Keratinocyte (primary cell): ENCODE results near the gene TNPO3. TPM values are rescaled to one million over a fixed set of nuclear protein-coding genes. Genes with fewer than 3 reads are reported as not detected.

Experiments used
- DNase-seq: peaks from one replicate; pipeline ENCODE4 v3.0.0-alpha.2; 2011; ENCODE audit warnings: low read depth, missing footprints, low spot score
- FAIRE-seq: peaks from 2 replicates; lab custom pipeline; 2011; peaks lifted over from hg19 to GRCh38; lab: Jason Lieb, UNC
- H2AFZ ChIP-seq: 2 replicates; pipeline ENCODE4 v1.6.0; 2012; ENCODE audit warnings: low read length, control low read depth, inconsistent platforms; ENCODE audit not compliant: control insufficient read depth
- H3K27ac ChIP-seq: 2 replicates; pipeline ENCODE4 v1.5.1; 2011; ENCODE audit warnings: low read length; ENCODE audit not compliant: control insufficient read depth, insufficient read depth
- H3K27me3 ChIP-seq: 3 replicates; pipeline ENCODE4 v1.6.0; 2011; ENCODE audit warnings: low read length; ENCODE audit not compliant: control insufficient read depth, insufficient read depth; ENCODE audit errors: extremely low read depth
- H3K36me3 ChIP-seq, 2 experiments: 2 replicates in 1 of 2; 3 replicates in 1 of 2; pipeline ENCODE4 v1.5.1; 2011; ENCODE audit warnings: low read length in 2 of 2, mild to moderate bottlenecking in 1 of 2; ENCODE audit not compliant: control insufficient read depth in 2 of 2, insufficient read depth in 2 of 2; ENCODE audit errors: extremely low read depth in 1 of 2
- H3K4me1 ChIP-seq: 3 replicates; pipeline ENCODE4 v1.5.1; 2011; ENCODE audit warnings: low read length; ENCODE audit not compliant: control insufficient read depth, insufficient read depth; ENCODE audit errors: extremely low read depth
- H3K4me2 ChIP-seq: 3 replicates; pipeline ENCODE4 v1.6.0; 2011; ENCODE audit warnings: low read depth, low read length; ENCODE audit not compliant: control insufficient read depth, insufficient read depth; ENCODE audit errors: extremely low read depth
- H3K4me3 ChIP-seq, 3 experiments: fragments of 200-600 bp in 1 of 3; sonication (generic) in 1 of 3; 2 replicates in 2 of 3; 3 replicates in 1 of 3; pipeline ENCODE4 v1.5.1; 2011 to 2016; ENCODE audit warnings: low read length in 3 of 3, mild to moderate bottlenecking in 3 of 3, control low read depth in 2 of 3, inconsistent platforms in 1 of 3, low read depth in 1 of 3, mixed read lengths in 1 of 3, mixed run types in 1 of 3, moderate library complexity in 1 of 3; ENCODE audit not compliant: control insufficient read depth in 2 of 3, insufficient read depth in 2 of 3; ENCODE audit errors: extremely low read depth in 1 of 3
- H3K79me2 ChIP-seq: 2 replicates; pipeline ENCODE4 v1.6.0; 2012; ENCODE audit warnings: low read length; ENCODE audit not compliant: control insufficient read depth, insufficient read depth
- H3K9ac ChIP-seq: 3 replicates; pipeline ENCODE4 v1.6.0; 2011; ENCODE audit warnings: low read length; ENCODE audit not compliant: control insufficient read depth, insufficient read depth; ENCODE audit errors: extremely low read depth
- H3K9me1 ChIP-seq: 3 replicates; pipeline ENCODE4 v1.6.0; 2011; ENCODE audit warnings: low read length; ENCODE audit not compliant: control insufficient read depth, insufficient read depth; ENCODE audit errors: extremely low read depth
- H3K9me3 ChIP-seq: 2 replicates; pipeline ENCODE4 v1.5.1; 2012; ENCODE audit warnings: low read depth, low read length; ENCODE audit not compliant: control insufficient read depth
- H4K20me1 ChIP-seq: 3 replicates; pipeline ENCODE4 v1.6.0; 2011; ENCODE audit warnings: low read length; ENCODE audit not compliant: control insufficient read depth, insufficient read depth; ENCODE audit errors: extremely low read depth
- EZH2 ChIP-seq: IDR thresholded peaks from one replicate; pipeline ENCODE4 v1.6.1; 2012; ENCODE audit warnings: inconsistent platforms, mild to moderate bottlenecking, low read length, moderate library complexity
- dilution Hi-C: fragments of 300-500 bp; cut with MboI; formaldehyde crosslinking; loops from one replicate; pipeline ENCODE4 v1.7.0; 2020; ENCODE audit warnings: low sequenced_read_pairs; ENCODE audit not compliant: extremely low pct_ligation_motif_present
- polyA plus RNA-seq, 5 experiments: library from polyadenylated mRNA; depleted of rRNA in 3 of 5; stranded (reverse) in 3 of 5; stranded (forward) in 1 of 5; unstranded in 1 of 5; fragments of >200 nt; gene quantifications; 1 replicate in 1 of 5; 2 replicates in 3 of 5; 3 replicates in 1 of 5; pipeline versions ENCODE4 v1.2.1 to v1.2.3, GENCODE V29; 2011 to 2012; ENCODE audit warnings: missing spikeins in 2 of 5, low read depth in 1 of 5, low replicate concordance in 1 of 5
- TF ChIP-seq, protein P1 (sequence below), 3 experiments: IDR thresholded peaks in 1 of 3; conservative IDR thresholded peaks in 1 of 3; optimal IDR thresholded peaks in 1 of 3; 2 replicates in 2 of 3; 3 replicates in 1 of 3; pipeline versions ENCODE3 to v1.5.1; 2011; ENCODE audit warnings: low read length in 3 of 3, mild to moderate bottlenecking in 3 of 3, moderate library complexity in 2 of 3, control low read depth in 1 of 3, inconsistent platforms in 1 of 3; ENCODE audit not compliant: insufficient read depth in 2 of 3; ENCODE audit errors: extremely low read depth in 1 of 3

The TNPO3 gene
- polyA plus RNA-seq, 1 donor (not counting 4 experiments of a cell fraction or from before 2014, with no cell fraction given) = 35.1 TPM

DNA sequence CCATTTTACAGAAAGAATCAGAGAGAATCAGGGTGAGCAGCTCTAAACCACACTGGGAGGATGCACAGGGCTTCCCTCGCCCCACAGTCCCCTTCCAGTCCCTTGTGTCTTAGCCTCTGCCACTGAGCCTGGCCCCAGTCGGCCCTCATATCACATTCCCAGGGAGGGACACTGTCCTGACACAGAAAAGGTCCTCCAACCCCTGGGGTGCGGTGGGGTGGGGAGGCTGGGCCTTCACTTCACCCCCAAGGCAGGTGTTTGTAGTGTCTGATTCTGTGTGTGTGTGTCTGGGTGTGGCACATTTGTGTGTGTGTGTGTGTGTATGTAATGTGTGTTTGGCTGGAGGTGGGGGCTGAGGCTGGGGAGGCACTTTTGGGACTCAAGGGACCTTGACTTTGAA is 142.6 kb downstream of the TNPO3 start:
- DNase-seq (no peak), FAIRE-seq (no peak)
- dilution Hi-C loops = no loop called here
- no peaks in the 10 kb centered on the region for H3K4me1 ChIP-seq
- TF ChIP-seq EZH2 = no peak
- TF ChIP-seq, protein P1, sequence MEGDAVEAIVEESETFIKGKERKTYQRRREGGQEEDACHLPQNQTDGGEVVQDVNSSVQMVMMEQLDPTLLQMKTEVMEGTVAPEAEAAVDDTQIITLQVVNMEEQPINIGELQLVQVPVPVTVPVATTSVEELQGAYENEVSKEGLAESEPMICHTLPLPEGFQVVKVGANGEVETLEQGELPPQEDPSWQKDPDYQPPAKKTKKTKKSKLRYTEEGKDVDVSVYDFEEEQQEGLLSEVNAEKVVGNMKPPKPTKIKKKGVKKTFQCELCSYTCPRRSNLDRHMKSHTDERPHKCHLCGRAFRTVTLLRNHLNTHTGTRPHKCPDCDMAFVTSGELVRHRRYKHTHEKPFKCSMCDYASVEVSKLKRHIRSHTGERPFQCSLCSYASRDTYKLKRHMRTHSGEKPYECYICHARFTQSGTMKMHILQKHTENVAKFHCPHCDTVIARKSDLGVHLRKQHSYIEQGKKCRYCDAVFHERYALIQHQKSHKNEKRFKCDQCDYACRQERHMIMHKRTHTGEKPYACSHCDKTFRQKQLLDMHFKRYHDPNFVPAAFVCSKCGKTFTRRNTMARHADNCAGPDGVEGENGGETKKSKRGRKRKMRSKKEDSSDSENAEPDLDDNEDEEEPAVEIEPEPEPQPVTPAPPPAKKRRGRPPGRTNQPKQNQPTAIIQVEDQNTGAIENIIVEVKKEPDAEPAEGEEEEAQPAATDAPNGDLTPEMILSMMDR (optimal IDR thresholded peaks at IDR 0.05 in 1 of 3, IDR thresholded peaks at IDR 0.05 in 1 of 3, conservative IDR thresholded peaks at IDR 0.05 in 1 of 3; ENCODE audit: extremely low read depth in 1 of 3, insufficient read depth in 2 of 3, low read length in 3 of 3) = no peak
- no peaks in the 10 kb centered on the region for H3K79me2 ChIP-seq
- no peak overlapping the region for H3K4me2 ChIP-seq
- H3K9ac ChIP-seq = no peak overlapping the region
- H3K4me3 ChIP-seq = no peak overlapping the region
- H2AFZ ChIP-seq = no peak overlapping the region
- H3K9me3 ChIP-seq = no peaks in the 10 kb centered on the region
- peaks cover 68% of the 10 kb centered on the region for H3K27me3 ChIP-seq
- no peaks in the 10 kb centered on the region for H4K20me1 ChIP-seq
- H3K27ac ChIP-seq = no peak overlapping the region
- H3K9me1 ChIP-seq = no peaks in the 10 kb centered on the region
- H3K36me3 ChIP-seq = no peaks in the 10 kb centered on the region

DNA sequence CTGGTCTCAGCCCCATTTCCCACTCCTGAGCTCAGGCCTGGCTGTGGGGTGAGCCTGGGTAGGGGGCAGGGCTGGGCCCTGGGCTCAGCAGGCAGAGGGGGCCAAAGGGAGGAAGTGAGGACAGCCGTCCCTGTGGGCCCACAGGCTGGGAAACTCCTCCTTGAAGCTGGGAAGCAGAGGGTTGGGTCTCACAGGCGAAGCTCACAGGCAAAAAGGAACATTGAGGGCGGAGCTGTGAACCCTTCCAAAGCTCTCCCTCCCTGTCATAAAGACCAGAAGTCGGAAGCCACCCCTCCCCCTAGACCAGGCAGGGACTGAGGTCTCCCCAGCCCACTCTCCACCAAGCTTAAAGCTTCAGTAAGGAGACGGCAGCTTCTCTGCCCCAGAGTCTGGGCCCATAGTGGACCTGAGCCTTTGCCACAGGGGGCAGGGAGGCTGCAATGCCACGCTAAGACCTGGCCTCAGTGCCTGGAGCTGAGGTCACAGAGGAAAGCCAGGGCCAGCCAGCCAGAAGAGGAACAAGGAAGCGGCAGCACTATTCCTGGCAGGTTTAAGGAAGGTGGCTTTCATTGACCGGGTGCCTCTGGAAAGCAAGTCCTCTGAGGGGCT is 143.4 kb downstream of the TNPO3 start:
- H3K4me1 ChIP-seq = no peaks in the 10 kb centered on the region
- H3K36me3 ChIP-seq = no peaks in the 10 kb centered on the region
- H2AFZ ChIP-seq = no peak overlapping the region
- no peak overlapping the region for H3K4me3 ChIP-seq
- H4K20me1 ChIP-seq = no peaks in the 10 kb centered on the region
- H3K9ac ChIP-seq = no peak overlapping the region
- no peak overlapping the region for H3K4me2 ChIP-seq
- TF ChIP-seq, protein P1 (optimal IDR thresholded peaks at IDR 0.05 in 1 of 3, IDR thresholded peaks at IDR 0.05 in 1 of 3, conservative IDR thresholded peaks at IDR 0.05 in 1 of 3; ENCODE audit: extremely low read depth in 1 of 3, insufficient read depth in 2 of 3, low read length in 3 of 3) = no peak
- peak; percentile 9 for TF ChIP-seq EZH2
- H3K9me1 ChIP-seq = no peaks in the 10 kb centered on the region
- peaks cover 66% of the 10 kb centered on the region for H3K27me3 ChIP-seq
- H3K79me2 ChIP-seq = no peaks in the 10 kb centered on the region
- dilution Hi-C loops = no loop called here
- FAIRE-seq (no peak), DNase-seq (no peak)
- H3K27ac ChIP-seq = no peak overlapping the region
- no peaks in the 10 kb centered on the region for H3K9me3 ChIP-seq
